NCI-H2107 treated with DMSO at 0.1 percent for 48 hours (cell line): ENCODE measurements around the gene FARP1.
A peak's percentile ranks its signal among the peaks of the same experiment; 100 is the strongest.

ENCODE experiments used
- DNase-seq: peaks from one replicate; lab custom pipeline; 2025; ENCODE audit not compliant: unreplicated experiment; lab: John Stamatoyannopoulos, UW

FARP1 gene

DNA sequence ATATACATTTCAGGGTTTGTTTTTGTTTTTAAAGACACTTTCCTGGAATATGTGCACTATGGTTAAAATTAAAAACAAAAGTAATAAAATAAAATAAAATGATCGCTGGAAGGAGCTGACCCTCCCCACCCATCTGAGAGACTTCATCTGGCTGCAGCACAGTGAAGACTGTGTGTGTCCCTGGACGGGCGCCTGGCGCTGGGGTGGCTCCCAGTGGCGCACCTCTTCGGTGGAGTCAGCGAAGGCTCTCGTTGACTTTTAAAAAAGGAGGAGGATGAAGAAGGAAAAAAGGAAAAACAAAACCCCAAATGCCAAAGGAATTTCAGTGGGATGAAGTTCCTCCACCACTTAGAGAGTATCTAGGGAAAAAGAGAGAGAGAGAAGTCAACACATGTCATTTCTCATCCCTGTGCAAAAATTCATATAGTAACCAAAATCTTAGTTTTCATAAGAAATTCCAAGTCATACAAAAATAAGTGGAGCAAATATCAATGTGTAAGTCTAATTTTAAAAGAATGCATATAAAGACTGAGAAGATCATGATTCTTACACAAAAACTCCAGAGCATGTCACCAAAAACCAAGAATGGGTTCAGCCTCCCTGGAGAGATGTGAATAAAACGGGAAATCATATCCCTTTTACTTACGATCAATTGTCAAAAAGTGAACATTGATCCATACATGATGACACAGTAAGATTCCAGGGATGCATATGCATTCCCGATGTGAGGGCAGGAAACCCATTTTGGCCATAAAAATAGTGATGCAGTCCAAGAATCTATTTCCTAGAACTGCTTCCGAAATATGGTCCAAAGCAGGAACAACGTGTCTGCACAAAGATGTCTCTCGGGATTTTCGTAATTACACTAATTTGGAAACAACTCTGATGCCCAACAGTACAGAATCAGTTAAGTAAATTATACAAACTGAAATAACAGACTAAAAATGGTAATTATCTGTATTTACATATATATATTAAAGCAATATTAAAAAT lies 310.3 kb downstream of the FARP1 start:
- no peak for DNase-seq

GRCh38 chr13:98454389-98454881 lies 311.5 kb downstream of the FARP1 start:
- DNase-seq: peak; percentile 34

DNA sequence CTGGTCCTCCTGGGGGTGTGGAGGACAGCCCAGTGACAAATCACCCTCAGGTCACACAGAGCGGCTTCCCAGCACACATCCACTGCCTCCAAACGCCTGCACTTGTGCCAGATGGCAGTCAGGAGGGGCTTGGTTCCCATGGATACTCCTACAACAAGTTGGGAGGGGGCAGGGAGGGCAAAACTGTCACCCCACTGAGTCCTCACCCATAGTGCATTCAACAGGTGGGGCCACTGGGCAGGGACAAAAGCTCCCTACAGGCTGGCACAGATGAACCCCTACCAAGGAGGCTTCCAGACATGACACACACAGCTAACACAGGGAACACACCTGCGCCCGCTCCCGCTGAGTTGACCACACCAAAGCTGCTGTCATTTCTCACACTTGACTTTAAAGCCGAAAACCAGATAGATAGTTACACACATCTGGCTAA lies 313.5 kb downstream of the FARP1 start:
- no peak for DNase-seq

- DNase-seq: no peak
Observed at GRCh38 chr13:98457053-98457452, 314.2 kb downstream of the FARP1 start.

- DNase-seq: no peak
Observed at GRCh38 chr13:98458431-98458830, 315.5 kb downstream of the FARP1 start.

DNA sequence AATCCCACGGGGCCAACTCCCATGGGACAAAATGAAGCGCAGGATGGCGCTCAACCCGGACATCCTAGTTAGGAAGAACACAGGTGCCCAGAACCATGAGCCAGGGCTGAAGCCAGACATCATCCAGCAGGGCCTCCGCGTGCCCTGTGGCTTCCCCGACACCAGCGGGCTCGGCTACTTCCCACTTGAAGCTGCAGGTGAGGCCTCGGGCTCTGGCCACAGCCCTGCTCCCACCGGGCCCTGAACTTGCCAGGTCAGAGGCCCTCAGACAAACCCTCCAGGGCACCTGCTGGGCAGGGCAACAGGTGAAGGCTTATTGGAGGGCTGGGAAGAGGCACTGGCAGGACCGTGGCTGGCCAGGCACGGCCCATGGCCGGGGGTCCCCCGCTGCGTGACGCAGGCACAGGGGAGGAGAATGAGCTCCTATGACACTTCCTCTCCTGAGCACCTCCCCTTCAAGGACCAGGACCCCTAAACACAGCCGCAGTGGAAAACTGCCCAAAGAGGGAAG lies 316.3 kb downstream of the FARP1 start:
- no peak for DNase-seq

DNA sequence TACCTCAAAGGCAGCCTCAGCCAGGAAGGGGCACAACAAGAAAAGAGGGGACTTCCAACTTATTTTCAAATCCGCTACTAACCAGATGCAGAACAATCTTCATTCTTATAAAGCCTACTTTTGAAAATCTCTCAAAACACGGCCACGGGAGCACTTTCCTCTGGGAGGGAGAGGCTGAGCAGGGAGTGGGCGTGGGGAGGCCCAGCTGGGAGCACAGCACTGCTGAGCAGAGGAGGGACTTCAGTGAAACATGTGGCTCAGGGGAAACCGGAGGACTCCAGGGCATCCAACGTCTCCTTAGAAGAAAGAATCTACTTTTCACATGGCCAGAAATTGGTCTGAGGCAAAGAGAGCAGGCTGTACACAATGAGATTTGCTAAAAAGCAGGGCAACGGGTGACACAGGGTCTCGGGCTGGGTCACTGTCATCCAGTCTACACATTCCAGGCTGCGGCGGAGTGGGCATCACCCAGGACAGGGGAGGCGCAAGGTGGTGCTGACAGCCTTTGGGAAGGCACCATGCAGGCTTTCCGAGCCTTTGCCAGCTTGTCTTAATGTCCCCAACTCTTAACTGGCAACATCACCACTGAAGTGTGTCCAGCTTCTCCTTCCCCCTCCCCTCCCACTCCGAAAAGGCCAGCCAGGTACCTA lies 317.0 kb downstream of the FARP1 start:
- no peak for DNase-seq

DNA sequence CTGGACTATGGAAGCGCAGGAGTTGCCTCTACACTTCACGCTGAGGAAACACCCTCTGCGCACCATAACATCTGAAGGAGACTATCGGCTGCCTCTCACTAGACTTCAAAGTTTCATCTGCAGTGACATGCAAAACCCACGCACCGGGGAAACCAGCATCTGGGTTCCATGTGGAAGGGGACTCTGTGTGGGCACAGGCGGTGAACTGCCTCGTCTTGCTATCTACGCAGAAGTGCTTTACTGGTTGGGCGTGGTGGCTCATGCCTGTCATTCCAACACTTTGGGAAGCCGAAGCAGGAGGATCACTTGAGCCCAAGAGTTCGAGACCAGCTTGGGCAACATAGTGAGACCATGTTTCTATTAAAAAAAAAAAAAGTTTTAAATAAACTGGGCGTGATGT lies 317.6 kb downstream of the FARP1 start:
- no peak for DNase-seq

DNA sequence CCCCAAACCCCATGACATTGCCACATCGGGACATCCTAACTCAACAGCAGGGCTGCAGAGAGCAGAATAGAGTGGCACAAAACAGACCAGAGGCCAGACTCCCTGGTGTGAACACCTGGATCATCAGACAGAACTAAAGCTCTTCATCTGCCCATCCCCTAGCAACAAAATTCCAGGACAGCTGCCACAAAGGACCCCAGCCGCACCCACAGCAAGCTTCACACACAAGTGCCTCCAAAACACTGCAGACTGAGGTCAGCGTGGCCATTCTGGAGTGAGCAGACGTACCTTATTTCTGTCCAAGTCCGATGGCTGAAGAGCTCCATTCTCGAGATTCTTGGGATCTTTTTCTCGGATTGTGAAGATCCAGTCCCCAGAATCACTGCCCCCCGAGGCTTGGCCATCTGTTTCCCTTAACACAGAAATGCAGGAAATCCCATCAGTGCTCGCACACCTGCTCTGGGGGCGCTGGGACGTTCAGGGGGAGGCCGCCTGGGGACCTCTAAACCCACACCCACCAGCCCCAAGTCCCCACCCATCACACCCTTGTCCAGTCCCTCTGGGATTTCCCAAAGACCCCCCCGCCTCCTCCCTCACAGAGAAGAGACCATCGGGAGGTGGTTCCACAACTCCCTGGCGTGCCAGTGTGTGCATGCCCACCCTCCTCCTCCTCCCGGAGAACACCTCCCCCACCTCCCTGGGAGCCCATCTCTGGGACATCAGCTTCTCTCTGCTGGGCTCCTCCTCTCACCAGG lies 318.8 kb downstream of the FARP1 start:
- no peak for DNase-seq

DNA sequence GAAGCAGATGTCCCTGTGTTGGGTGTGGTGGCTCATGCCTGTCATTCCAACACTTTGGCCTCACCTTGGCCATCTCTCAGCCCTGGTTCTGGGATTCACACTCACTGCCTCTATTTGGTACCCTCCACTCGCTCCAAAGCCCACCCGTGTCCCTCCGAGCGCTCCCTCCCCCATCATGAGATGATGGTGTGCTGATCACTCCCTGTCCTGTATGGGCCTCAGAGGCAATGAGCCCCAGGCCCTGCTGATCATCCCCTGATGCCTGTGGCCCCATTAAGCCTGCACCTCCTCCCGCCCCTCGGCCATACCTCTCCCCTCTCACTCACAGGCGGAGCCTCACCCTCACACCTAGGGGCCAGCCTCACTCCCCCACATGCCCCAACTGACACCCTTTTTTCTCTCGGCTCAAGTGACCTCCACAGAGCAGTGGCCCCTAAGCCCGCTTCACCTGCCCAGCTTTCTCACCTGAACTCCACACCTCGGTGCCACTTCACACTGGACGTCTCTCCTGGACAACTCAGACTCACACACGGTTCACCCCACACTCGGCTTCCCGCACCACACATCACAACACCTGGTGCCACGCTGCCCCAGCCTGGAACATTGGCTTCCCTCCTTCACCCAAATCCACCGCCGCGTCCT lies 319.5 kb downstream of the FARP1 start:
- DNase-seq: no peak

GRCh38 chr13:98462946-98463345 lies 320.1 kb downstream of the FARP1 start:
- DNase-seq: no peak

DNA sequence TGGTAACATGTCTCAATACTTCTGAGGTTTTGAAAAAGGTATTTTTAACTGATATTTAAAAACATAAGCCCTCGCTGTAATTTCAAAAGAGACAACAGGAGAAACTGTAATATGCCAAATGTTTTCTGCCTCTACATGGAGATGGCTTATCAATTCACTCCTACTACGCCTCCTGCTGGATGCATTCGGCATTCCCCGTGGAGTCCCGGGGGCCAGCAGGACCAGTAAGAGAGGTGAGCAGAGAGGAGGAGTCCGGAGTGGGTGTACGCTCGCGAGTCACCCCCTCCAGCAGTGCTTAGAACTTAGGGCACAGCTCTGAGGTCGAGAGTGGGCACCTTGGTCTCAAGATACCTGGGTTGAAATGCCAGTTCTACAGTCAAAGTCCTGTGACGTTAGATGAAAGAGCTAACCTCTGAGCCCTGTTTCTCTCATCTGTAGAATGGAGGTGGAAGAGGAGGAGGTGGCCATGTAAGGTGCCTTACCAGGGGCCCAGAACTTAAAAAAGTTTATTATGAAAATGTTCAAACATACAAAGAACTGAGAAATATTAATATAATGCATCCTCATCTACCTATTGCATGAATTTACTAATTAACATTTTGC lies 323.8 kb downstream of the FARP1 start:
- DNase-seq: no peak

- DNase-seq: no peak
Observed at GRCh38 chr13:98467263-98467985, 324.5 kb downstream of the FARP1 start.

GRCh38 chr13:98468361-98468760 lies 325.5 kb downstream of the FARP1 start:
- DNase-seq: peak; percentile 85

- no peak for DNase-seq
Observed at GRCh38 chr13:98468929-98469328, 326.0 kb downstream of the FARP1 start.

DNA sequence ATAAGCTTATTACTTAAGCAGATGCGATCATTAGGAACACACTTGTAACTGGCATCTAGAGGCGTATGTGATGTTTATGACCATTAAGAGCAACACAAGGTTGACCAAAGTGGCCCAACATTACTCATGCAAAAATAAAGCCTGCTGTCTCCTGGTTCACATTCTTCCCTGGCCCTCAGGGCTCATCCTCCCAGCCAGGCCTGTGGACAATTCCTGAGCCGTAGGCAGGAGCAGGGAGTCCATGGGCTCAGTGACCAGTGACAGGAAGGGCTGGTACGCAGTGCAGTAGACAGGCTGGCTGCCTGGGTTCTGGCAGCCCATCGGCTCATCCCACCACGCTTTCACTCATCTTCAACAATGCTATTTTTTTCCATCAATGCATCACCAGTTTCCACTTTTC lies 328.0 kb downstream of the FARP1 start:
- no peak for DNase-seq

GRCh38 chr13:98471934-98472333 lies 329.0 kb downstream of the FARP1 start:
- DNase-seq: no peak

- no peak for DNase-seq
Observed at GRCh38 chr13:98473135-98473787, 330.4 kb downstream of the FARP1 start.

- no peak for DNase-seq
Observed at GRCh38 chr13:98473788-98474144, 330.9 kb downstream of the FARP1 start.
